Activated T-helper 1 cell treated with Interleukin-2 at 50 U/mL for 16 hours (primary cell): ENCODE results near the gene CADPS.

Source experiments
- DNase-seq: peaks from one replicate; pipeline ENCODE4 v3.0.0-alpha.2; 2020; ENCODE audit warnings: low read depth

Gene CADPS

DNA sequence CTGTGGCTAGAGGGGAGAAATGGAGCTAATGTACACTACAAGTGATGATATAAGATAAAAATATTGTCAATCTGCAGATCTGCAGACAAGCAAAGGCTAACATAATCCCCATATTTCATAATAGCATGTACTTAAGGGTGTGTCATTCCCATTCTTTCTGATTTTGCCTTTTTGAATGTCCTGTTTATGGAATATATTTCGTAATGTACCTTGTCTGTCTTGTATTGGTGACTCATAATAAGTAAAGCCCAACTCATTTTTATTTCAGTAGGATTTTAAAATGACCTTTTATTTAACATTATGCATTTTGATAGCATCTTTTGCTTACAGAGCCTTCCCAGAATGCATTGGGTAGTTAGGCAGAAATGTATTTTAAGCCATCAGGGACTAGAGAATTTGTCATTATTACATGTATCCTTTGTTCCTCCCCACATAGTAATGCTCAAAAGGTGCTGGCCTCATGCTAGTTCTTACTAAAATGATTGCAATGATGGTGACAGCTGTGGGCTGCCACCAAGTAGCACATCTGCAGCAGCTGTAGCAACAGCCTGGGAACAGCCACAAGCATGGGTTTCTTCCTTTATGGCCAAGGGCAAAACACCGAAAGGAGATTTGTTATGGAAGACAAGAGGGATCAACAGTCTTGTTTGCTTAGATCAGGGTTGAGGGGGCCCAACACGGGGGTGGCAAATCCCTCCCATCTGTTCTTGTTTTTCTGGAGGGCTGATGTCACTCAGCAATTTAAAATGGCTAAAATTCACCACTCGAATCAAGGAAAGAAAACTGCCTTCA lies 188.5 kb downstream of the CADPS start:
- DNase-seq: no peak

DNA sequence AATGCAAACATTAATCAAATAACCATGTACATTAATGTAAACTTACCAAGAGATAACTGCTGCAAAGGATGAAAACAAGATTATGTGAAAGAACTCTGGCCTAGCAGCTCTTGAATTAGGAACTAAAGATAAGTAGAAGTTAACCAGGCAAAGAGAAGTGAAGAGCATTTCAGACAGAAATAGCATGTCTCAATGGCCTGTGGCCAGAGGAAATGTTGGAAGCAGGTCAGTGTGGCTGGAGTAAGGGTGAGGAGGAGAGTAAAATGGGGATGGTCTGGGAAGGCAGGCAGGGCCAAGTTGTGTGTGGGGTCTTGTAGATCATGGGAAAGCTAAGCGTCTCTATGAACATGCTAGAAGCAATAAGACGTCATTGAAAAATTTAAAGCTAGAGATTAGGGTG lies 192.4 kb downstream of the CADPS start:
- no peak for DNase-seq

DNA sequence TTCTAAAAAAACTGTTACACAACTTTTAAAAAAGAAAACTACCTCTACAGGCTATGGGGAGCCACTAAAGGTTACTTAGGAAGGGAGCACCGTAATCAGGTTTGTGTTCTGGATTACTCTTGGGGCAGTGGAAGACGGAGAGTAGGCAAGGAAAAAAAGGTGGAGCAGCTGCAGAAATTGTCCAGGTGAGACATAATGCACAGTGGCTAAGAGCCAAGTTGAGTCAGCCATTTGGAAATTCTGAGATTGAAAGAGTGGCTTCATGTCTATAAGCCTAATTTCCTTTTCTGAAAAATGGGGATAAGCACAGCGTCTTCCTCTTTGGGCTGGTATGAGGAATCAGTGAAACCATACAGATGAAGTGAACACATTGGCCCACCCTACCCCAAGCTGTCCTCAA lies 195.2 kb downstream of the CADPS start:
- no peak for DNase-seq

GRCh38 chr3:62678841-62679240 lies 196.4 kb downstream of the CADPS start:
- no peak for DNase-seq

DNA sequence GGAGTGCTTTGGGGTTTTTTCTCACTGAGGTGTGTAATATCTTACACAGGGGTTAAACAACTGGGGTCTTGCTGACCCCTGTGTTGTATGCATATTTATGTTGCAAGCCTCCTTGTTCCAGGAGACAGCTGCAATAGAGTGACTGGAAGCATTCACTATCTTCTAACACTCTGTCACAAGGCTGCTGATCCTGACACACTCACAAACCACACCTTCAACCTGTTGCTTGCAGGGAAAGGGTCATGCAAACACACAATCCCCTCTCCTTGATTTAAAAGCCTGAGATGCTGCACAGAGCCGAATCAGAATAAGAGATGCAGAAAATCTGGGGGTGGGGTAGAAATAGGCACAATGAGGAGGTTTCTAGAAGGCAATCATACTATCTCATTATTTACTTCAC lies 197.3 kb downstream of the CADPS start:
- no peak for DNase-seq

DNA sequence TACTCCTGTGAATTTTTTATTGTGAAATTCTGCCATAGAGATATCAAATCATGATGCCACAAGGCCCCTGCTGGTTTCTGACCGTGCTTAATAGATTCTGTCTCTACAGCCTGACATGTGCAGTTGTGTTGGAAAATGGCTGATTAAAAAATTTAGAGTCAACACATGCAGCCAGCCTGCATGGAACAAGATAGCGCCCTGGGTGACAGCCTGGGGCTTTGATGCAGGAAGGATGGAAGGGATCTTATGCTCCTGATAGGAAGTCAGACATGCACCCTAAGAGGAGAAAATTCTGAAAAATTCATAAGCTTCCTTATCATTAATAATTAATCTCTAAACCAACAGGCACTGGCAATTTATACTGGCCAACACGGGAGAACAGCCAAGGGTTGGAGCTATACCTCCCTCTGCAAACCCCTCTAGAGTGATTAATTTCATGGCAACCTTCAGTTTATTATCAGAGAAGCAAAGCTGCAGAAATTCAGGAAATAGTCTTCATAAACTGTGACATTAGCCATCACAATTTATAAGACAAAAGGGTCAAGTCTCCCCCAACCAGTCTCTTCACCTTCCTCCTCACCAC lies 198.4 kb downstream of the CADPS start:
- DNase-seq: no peak

- DNase-seq: no peak
Observed at GRCh38 chr3:62675492-62675891, 199.7 kb downstream of the CADPS start.

- no peak for DNase-seq
Observed at GRCh38 chr3:62672988-62673313, 202.3 kb downstream of the CADPS start.

GRCh38 chr3:62672270-62672987 lies 202.8 kb downstream of the CADPS start:
- DNase-seq: no peak

- no peak for DNase-seq
Observed at GRCh38 chr3:62670351-62670750, 204.9 kb downstream of the CADPS start.

GRCh38 chr3:62669161-62669560 lies 206.1 kb downstream of the CADPS start:
- no peak for DNase-seq

GRCh38 chr3:62667714-62668113 lies 207.5 kb downstream of the CADPS start:
- DNase-seq: no peak

DNA sequence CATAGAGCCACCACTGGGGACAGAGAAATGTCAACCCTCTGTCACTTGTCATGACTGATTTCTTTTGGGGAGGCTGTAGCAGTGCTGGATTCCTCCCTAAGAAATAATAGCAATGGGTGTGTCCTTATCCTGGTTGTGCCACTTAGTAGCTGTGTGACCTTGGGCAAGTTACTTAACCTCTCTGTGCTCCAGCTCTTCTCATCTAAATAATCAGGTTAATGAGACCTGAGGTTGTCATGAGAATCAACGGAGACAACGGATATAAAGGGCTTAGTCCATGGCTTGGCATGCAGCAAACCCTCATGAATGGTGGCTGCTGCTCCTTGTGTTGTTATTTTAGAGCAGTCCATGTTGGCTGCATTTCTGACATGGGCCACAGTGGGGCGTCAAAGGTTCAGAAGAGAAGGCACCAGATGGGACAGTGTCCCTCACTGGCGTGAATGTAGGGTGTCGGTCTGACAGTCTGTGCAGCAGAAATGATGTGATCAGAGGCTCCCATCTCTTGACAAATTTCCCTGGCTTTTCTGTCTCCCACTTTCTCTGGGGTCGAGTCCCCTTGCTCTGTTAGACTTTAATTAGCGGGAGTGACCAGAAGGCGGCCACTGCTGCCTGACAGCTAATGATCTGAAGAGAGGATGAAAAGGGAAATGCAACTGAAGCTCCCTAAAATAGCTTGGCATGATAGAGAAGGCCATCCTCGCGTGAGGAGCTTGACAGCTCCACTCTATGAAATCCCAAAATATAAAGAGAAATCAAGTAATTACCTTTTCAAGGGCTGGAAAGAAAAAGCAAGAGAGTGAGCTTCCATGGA lies 209.4 kb downstream of the CADPS start:
- DNase-seq: no peak

DNA sequence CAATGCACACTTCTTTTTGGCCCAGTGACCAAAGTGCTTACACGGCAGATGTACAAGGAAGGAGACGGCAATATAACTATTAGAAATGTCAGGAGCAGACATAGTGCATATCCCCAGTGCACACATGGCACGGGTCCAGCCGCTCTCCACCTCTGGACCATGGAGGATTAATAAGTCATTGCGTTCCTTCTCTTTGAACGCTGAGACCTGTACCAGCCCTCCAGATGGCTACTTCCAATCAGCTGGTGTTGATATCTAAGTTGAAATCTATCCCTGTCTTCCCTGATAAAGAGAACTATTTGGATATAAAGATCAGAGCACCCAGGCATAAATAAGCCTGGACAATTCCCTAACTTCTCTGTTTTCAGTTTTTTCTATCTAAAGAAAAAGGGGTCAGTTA lies 212.5 kb downstream of the CADPS start:
- DNase-seq: no peak

GRCh38 chr3:62659660-62660059 lies 215.6 kb downstream of the CADPS start:
- DNase-seq: no peak

DNA sequence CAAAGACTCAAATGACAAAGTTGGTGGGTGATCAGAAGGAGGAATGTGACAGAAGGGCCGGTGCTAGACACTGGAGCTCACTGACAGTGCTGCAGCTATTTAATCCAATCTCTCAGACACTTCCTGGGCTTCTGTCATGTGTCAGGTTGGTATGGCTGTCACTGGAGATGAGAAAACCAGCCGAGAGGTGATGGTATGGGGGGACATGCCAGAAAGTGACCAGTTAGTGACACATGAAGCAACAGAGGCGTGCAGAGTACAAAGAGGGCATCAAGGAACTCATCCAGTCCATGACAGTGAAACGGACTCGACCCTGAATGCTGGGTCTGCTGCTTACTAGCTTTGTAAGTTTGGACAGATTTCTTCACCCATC lies 219.5 kb downstream of the CADPS start:
- DNase-seq: no peak

GRCh38 chr3:62655056-62655690 lies 220.0 kb downstream of the CADPS start:
- DNase-seq: no peak

- DNase-seq: no peak
Observed at GRCh38 chr3:62653796-62654195, 221.4 kb downstream of the CADPS start.

DNA sequence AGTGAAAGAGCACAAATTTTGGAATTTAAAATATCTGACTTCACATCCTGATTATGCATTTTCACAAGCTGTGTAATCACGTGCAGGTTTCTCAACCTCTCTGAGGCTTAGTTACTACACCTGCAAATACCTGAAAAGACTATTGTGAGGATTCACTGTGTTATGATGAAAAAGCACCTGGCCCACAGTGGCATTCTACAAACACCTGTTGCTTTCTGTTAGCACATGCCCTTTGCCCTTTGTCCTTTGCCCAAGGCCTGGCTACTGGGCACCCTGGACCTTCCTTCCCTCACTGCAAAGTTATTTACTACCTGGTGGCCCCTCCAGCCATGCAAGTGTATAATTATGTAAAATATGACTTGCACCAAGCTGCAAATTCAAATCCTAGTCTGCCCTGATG lies 227.5 kb downstream of the CADPS start:
- no peak for DNase-seq

DNA sequence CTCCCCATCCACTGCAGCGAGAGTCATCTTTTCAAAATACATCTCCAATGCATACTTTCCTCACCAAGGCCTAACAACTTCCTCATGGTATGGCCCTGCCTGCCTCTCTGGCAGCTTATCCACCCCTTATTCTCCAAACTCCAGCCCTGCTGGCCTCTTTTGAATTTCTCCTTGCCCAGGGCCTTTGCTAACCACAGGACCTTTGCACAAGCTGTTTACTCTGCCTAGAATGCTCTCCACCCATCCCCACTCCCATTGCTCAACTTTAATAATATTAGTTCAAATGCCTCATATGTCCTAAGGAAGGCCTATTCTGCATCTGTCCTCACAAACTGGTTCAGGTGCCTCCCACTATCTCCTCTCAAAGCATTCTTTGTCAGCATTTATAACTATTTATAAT lies 230.7 kb downstream of the CADPS start:
- no peak for DNase-seq

DNA sequence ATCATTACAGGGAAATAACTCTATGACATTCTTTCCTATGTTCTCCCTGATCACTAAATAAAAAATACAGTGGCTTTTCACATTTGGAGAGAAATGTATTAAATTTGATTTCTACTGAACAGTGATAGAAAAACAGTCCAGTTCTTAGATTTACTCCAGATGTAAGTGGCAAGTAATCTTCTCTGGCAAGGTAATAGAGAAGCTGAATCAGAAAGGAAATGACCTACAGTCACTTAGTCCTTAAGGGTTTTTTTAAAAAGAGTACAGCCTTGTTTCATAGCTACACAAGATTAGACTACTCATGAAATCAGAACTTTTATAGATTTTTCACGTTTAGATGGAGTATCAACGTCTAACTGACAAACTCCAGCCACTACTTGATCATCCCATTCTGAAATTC lies 236.9 kb downstream of the CADPS start:
- no peak for DNase-seq

- no peak for DNase-seq
Observed at GRCh38 chr3:62636235-62636826, 238.9 kb downstream of the CADPS start.
